HG03066 (cell line): ENCODE measurements around the gene TMEM134.
"Not testable (repeated sequence)": the region's sequence is repeated elsewhere in the genome, so short reads cannot be mapped to it uniquely, and the experiment has no call there.

ENCODE experiments used
- ATAC-seq: cut with Tn5 transposase; IDR thresholded peaks from one replicate; pipeline ENCODE4 v1.9.1; 2021; ENCODE audit warnings: low read depth; ENCODE audit not compliant: unreplicated experiment

TMEM134 gene

GRCh38 chr11:67486481-67487195 lies 17.6 kb upstream of the TMEM134 start:
- ATAC-seq: peak; percentile 34

GRCh38 chr11:67485873-67486361 lies 16.9 kb upstream of the TMEM134 start:
- ATAC-seq: not testable (repeated sequence)

- ATAC-seq: no peak
Measured at GRCh38 chr11:67484847-67485311, 15.8 kb upstream of the TMEM134 start.

GRCh38 chr11:67483831-67484665 lies 15.0 kb upstream of the TMEM134 start:
- no peak for ATAC-seq

- peak; percentile 51 for ATAC-seq
Measured at GRCh38 chr11:67482827-67483798, 14.1 kb upstream of the TMEM134 start, which contains the start of gene AIP. Gene AIP (plus strand): TSS chr11:67483026. CDS start chr11:67483159, 133 bp downstream.

- ATAC-seq: no peak
Measured at GRCh38 chr11:67482275-67482826, 13.3 kb upstream of the TMEM134 start.

- ATAC-seq: not testable (repeated sequence)
Measured at GRCh38 chr11:67477344-67478050, 8.4 kb upstream of the TMEM134 start.

GRCh38 chr11:67476692-67477091 lies 7.6 kb upstream of the TMEM134 start:
- not testable (repeated sequence) for ATAC-seq

GRCh38 chr11:67472882-67473281 lies 3.8 kb upstream of the TMEM134 start:
- no peak for ATAC-seq

GRCh38 chr11:67470337-67471002 lies 1.4 kb upstream of the TMEM134 start:
- ATAC-seq: no peak

GRCh38 chr11:67469508-67469811 lies 409 bp upstream of the TMEM134 start:
- ATAC-seq: no peak

- ATAC-seq: no peak
Measured at GRCh38 chr11:67468456-67468758, 644 bp downstream of the TMEM134 start.

GRCh38 chr11:67468056-67468455 lies 995 bp downstream of the TMEM134 start:
- ATAC-seq: no peak

- no peak for ATAC-seq
Measured at GRCh38 chr11:67466962-67467771, 1.9 kb downstream of the TMEM134 start.

- ATAC-seq: no peak
Measured at GRCh38 chr11:67466367-67466766, 2.7 kb downstream of the TMEM134 start.

GRCh38 chr11:67465530-67465929 lies 3.5 kb downstream of the TMEM134 start:
- ATAC-seq: not testable (repeated sequence)

GRCh38 chr11:67465189-67465510 lies 3.9 kb downstream of the TMEM134 start:
- no peak for ATAC-seq

- ATAC-seq: peak; percentile 49
Measured at GRCh38 chr11:67464411-67465188, 4.5 kb downstream of the TMEM134 start.
